Body of pancreas (tissue), 4 donors: ENCODE data around the gene EPN1. TPM values are rescaled to one million over a fixed set of nuclear protein-coding genes. Genes with fewer than 3 reads are reported as not detected.

Experiments used
- ATAC-seq: fragments of 150-250 bp; one replicate; pipeline ENCODE4 v1.9.1; 2016
- DNase-seq, 4 donors: peaks; one replicate each; pipeline ENCODE4 v3.0.0-alpha.2; 2019
- H3K27ac ChIP-seq, 4 donors: fragments of 200-600 bp; sonication (generic); 1 replicate in 3 of 4; 2 replicates in 1 of 4; pipeline versions ENCODE4 v1.5.1 to v1.6.1; 2016 to 2019; ENCODE audit warnings: mild to moderate bottlenecking in 1 of 4, mixed read lengths in 1 of 4, moderate library complexity in 1 of 4
- H3K27me3 ChIP-seq, 2 donors: fragments of 200-600 bp; sonication (generic); one replicate each; pipeline ENCODE4 v1.6.0; 2016; ENCODE audit warnings: mild to moderate bottlenecking in 1 of 2
- H3K36me3 ChIP-seq, 2 donors: fragments of 200-600 bp; sonication (generic); replicated peaks in 1 of 2; 2 replicates each; pipeline ENCODE4 v1.5.1; 2016; ENCODE audit warnings: low read depth in 2 of 2; ENCODE audit not compliant: insufficient read depth in 1 of 2
- H3K4me1 ChIP-seq: fragments of 200-600 bp; sonication (generic); one replicate; pipeline ENCODE4 v1.6.0; 2016
- H3K4me3 ChIP-seq, 2 donors: fragments of 200-600 bp; sonication (generic); 1 replicate in 1 of 2; 2 replicates in 1 of 2; pipeline ENCODE4 v1.5.1; 2016 to 2019
- H3K9me3 ChIP-seq, 3 donors: fragments of 200-600 bp; sonication (generic); 1 replicate in 2 of 3; 2 replicates in 1 of 3; pipeline ENCODE4 v1.5.1; 2016
- POLR2A ChIP-seq, 3 donors: fragments of 450-650 bp; IDR thresholded peaks; one replicate each; pipeline ENCODE4 v1.6.1; 2016; ENCODE audit warnings: antibody characterized with exemption in 3 of 3, mild to moderate bottlenecking in 2 of 3
- WGBS, 2 donors: methylation state at CpG; one replicate each; pipeline ENCODE4 v1.1.5; 2017; 5-methylcytosine and 5-hydroxymethylcytosine counted together
- intact Hi-C: fragments of 100-400 bp; cut with DNase I; formaldehyde crosslinking; loops from one replicate; pipeline ENCODE4 v1.15.1; 2023
- total RNA-seq, 2 donors: library from RNA; depleted of rRNA; stranded (reverse); fragments of >200 nt; gene quantifications; one replicate each; pipeline ENCODE4 v1.1.0, GENCODE V29; 2016
- TF ChIP-seq, protein P1 (sequence below), 7 experiments: fragments of 450-650 bp in 4 of 7; fragments of 200-600 bp in 3 of 7; sonication (generic) in 3 of 7; IDR thresholded peaks; one replicate each; pipeline ENCODE4 v1.5.1; 2016 to 2019; ENCODE audit warnings: antibody characterized with exemption in 7 of 7

The EPN1 gene
- total RNA-seq, 2 donors from 2014 or later, result 52.1 to 52.4 TPM

DNA sequence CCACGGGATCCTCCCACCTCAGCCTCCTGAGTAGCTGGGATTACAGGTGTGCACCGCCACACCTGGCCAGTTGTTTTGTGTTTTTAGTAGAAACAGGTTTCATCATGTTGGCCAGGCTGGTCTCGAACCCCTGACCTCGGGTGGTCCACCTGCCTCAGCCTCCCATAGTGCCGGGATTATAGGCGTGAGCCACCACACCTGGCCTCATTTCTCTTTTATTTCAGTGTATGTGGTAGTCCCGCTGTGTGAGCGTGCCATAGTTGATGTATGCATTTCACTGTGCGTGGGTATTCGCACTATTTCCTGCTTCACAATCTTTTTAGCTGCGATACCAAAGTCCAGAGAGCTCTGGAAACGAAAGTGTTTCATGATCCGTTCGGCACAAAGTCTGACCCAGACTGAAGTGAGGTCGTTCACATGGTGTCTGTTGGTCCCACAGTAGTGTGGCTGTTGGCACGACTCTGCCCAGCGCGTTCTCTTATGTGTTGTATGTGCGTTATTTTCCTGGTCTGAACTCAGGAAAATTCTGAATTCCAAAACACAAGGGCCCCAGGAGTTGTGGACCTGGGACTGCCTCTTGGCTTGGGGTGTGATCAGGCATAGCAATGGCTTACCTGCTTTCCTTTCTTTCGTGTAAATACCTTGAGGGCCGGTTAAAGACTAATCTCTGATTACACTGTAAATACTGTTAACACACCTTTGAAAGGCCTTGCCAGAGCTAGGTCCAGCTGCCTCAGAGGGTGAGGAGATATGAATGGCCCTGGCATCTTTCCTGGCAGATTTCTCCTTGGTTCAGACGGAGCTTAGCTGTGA is 8.6 kb downstream of the EPN1 start:
- Histone ChIP-seq H3K36me3 (peaks cover 0 to 20% of the 10 kb centered on the region in 2 donors), H3K27me3 (no peaks in the 10 kb centered on the region), H3K4me1 (peaks cover 85% of the 10 kb centered on the region), H3K27ac (peak overlapping the region; percentile 72 to 87 (median 78)), H3K9me3 (no peaks in the 10 kb centered on the region), H3K4me3 (no peak overlapping the region)
- peak; percentile 77 to 92 (median 88) for DNase-seq
- intact Hi-C loops, result no loop called here
- TF ChIP-seq, protein P1, sequence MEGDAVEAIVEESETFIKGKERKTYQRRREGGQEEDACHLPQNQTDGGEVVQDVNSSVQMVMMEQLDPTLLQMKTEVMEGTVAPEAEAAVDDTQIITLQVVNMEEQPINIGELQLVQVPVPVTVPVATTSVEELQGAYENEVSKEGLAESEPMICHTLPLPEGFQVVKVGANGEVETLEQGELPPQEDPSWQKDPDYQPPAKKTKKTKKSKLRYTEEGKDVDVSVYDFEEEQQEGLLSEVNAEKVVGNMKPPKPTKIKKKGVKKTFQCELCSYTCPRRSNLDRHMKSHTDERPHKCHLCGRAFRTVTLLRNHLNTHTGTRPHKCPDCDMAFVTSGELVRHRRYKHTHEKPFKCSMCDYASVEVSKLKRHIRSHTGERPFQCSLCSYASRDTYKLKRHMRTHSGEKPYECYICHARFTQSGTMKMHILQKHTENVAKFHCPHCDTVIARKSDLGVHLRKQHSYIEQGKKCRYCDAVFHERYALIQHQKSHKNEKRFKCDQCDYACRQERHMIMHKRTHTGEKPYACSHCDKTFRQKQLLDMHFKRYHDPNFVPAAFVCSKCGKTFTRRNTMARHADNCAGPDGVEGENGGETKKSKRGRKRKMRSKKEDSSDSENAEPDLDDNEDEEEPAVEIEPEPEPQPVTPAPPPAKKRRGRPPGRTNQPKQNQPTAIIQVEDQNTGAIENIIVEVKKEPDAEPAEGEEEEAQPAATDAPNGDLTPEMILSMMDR (IDR thresholded peaks at IDR 0.05), result no peak
- TF ChIP-seq POLR2A (IDR thresholded peaks at IDR 0.05), result peak in 2 of 3 donors; percentile 42 to 48
- WGBS, 2 donors, result 19 to 38% methylated on average over 22 of the region's 22 CpGs
- peak; percentile 93 for ATAC-seq

DNA sequence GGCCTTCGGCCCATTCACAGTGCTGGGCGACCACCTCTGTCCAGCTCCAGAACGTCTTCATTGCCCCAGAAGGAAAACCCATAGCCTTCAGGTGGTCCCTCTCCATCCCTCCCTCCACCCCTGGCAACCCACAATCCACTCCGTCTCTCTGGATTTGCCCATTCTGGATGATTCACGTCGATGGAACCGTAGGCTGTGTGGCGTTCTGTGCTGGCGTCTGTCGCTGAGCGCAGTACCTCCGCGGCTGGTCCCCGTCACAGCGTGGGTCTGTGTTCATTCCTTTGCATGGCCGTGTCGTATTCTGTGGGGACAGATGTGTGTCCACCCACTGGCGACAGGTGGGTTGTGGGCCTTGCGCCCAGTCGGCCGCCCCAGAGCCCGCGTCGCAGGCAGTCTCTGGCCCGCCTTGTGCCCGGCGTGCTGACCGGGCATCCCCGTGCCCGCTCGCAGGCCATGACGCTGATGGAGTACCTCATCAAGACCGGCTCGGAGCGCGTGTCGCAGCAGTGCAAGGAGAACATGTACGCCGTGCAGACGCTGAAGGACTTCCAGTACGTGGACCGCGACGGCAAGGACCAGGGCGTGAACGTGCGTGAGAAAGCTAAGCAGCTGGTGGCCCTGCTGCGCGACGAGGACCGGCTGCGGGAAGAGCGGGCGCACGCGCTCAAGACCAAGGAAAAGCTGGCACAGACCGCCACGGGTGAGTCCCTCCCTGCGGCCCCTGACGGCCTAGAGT is 10.1 kb downstream of the EPN1 start:
- DNase-seq (no peak), ATAC-seq (no peak)
- H3K27ac ChIP-seq, result peak overlapping the region in 3 of 4 donors; percentile 72 to 87 (median 83)
- intact Hi-C loops, result no loop called here
- H3K9me3 ChIP-seq, result no peaks in the 10 kb centered on the region
- WGBS, 2 donors, result 92 to 95% methylated on average over 44 to 46 of the region's 60 CpGs
- no peak overlapping the region for H3K4me3 ChIP-seq
- no peaks in the 10 kb centered on the region for H3K27me3 ChIP-seq
- H3K36me3 ChIP-seq, result peaks cover 10 to 22% of the 10 kb centered on the region in 2 donors
- TF ChIP-seq, protein P1 (IDR thresholded peaks at IDR 0.05), result no peak
- TF ChIP-seq POLR2A (IDR thresholded peaks at IDR 0.05), result no peak
- peaks cover 70% of the 10 kb centered on the region for H3K4me1 ChIP-seq

DNA sequence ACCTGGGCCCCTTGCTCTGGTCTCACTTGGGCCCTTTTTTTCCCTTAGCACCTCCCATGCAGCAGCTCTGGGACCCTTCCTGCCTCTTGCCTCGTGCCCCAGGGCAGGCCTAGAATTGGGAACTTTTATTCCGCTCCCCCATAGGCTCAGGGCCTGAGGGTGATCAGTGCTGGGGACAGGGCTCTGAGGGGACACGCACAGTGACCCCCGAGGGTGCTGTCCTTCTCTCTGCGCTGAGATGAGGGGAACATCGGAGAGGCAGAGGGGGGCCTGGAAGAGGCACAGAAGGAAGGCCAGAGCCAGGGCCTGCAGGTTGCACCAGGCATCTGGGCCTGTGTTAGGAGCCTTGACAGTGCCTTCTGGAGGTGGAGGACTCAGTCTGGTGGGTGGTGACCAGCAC is 10.8 kb downstream of the EPN1 start:
- ATAC-seq (no peak), DNase-seq (no peak)
- intact Hi-C loops, result no loop called here
- Histone ChIP-seq H3K4me3 (no peak overlapping the region), H3K27ac (no peak overlapping the region), H3K4me1 (peaks cover 64% of the 10 kb centered on the region), H3K27me3 (no peaks in the 10 kb centered on the region), H3K36me3 (peaks cover 16 to 28% of the 10 kb centered on the region in 2 donors), H3K9me3 (no peaks in the 10 kb centered on the region)
- TF ChIP-seq POLR2A (IDR thresholded peaks at IDR 0.05), result no peak
- TF ChIP-seq, protein P1 (IDR thresholded peaks at IDR 0.05), result no peak
- 93 to 98% methylated on average over 5 to 6 of the region's 6 CpGs for WGBS, 2 donors

DNA sequence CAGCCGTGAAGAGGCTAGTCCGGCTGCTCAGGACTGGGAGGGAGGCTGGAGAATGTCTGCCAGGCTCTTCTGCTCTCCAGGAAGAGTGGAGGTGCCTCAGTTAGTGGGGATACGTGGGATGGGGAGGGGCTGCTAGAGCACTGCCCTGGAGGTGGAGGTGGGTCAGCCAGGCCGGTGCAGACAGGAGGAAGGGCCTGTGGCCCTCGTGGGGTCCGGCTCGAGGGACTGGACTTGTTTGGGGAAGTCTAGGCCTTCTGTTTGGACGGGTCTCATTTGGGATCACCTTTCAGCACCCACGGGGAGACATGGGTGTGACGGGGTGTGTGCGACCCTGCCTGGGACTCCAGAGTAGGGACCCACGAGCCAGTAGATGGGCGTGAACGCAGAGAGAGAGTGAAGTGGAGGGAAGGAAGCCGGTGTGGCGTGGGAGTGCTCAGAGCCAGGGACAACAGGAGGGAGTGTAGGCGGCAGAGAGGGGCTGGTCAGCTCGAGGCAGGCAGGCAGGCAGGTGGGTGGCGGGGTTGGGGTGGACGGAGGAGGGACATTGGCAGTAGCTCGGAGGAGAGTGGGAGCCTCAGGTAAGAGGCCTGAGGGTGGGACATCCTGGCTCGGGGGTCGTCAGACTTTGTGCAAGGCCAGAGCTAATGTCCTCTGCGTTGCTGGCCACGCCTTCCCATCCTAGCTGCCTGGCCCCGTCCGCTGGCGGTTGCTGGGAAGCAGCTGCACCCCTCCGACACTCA is 11.5 kb downstream of the EPN1 start:
- TF ChIP-seq, protein P1 (IDR thresholded peaks at IDR 0.05), result no peak
- TF ChIP-seq POLR2A (IDR thresholded peaks at IDR 0.05), result no peak
- ATAC-seq (no peak), DNase-seq (no peak)
- H3K27me3 ChIP-seq, result no peaks in the 10 kb centered on the region
- WGBS, 2 donors, result 86 to 91% methylated on average over 25 to 29 of the region's 29 CpGs
- peaks cover 16 to 34% of the 10 kb centered on the region in 2 donors for H3K36me3 ChIP-seq
- H3K27ac ChIP-seq, result no peak overlapping the region
- no peaks in the 10 kb centered on the region for H3K9me3 ChIP-seq
- H3K4me3 ChIP-seq, result no peak overlapping the region
- intact Hi-C loops, result no loop called here
- H3K4me1 ChIP-seq, result peaks cover 57% of the 10 kb centered on the region
